HTR-8/SVneo (cell line): ENCODE data around the gene STT3B.

Source experiments
- DNase-seq: peaks from one replicate; pipeline ENCODE4 v3.0.0; 2011; ENCODE audit warnings: low spot score, mixed read lengths; ENCODE audit not compliant: insufficient read length
- FAIRE-seq: peaks from 2 replicates; lab custom pipeline; 2011; peaks lifted over from hg19 to GRCh38; lab: Jason Lieb, UNC

The STT3B gene

DNA sequence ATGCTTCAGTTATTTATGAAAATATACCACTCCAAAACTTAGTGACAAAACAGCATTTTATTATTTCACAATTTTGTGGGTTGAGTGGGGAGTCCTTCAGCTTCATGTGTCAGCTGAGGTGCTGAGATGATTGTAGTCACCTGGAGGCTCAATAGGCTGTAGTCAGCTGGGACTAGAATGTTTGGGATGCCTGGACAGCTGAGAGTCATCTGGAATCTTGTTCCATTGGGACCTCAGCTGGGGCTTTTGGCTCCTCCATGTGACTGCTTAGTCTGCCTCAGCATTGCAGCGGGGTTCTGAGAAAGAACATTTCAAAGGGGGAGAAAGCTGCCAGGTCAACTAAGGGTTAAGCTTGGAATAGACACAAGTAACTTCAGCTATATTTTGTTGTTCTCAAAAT is 13.4 kb downstream of the STT3B start:
- FAIRE-seq: no peak

GRCh38 chr3:31546725-31547124 is 14.0 kb downstream of the STT3B start:
- no peak for FAIRE-seq
- DNase-seq: no peak

More for the DNA sequence above, 13.4 kb downstream of the STT3B start:
- no peak for DNase-seq

- peak; percentile 23 for DNase-seq
- no peak for FAIRE-seq
These were observed 17.9 kb downstream of the STT3B start for GRCh38 chr3:31550452-31551251.

- DNase-seq: no peak
- FAIRE-seq: no peak
These were observed 18.9 kb downstream of the STT3B start for GRCh38 chr3:31551646-31552045.

DNA sequence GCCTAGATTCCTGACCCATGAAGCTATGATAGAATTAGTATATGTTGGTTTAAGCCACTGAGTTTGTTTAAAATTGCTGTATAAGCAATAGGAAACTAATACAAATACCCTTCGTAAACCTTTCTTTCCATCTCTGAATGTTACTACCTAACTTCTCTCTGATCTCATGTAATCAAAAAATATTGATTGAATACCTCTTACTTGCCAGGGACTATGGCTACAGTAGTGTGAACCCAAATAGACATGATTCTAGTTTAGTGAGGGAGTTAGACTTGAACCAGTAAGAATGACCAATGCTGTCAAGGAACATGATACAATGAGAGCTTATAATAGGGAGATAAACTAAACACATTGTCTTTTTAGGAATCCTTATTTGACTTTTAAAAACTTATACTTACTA is 19.4 kb downstream of the STT3B start:
- DNase-seq (no peak), FAIRE-seq (no peak)

DNA sequence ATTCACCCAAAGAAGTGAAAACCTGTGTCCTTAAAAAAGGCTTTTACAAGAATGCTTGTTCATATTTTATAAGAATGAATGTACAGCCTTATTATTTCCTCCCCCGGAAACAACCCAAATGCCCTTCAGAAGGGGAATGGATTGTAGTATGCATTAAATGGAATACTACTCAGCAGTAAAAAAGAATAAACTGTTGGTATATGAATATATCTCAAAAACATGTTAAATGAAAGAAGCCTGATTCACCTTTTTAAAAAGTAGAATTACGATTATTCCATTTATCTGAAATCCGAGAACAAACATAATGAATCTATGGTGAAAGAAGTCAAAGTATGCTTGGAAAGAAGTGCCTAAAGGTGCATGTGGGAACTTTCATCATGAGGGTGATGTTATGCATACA is 20.5 kb downstream of the STT3B start:
- FAIRE-seq (no peak), DNase-seq (no peak)

GRCh38 chr3:31555204-31555603 is 22.5 kb downstream of the STT3B start:
- FAIRE-seq (no peak), DNase-seq (no peak)

GRCh38 chr3:31559872-31560534 is 27.3 kb downstream of the STT3B start:
- FAIRE-seq: no peak
- DNase-seq: no peak

- FAIRE-seq (no peak), DNase-seq (no peak)
These were observed 29.2 kb downstream of the STT3B start for GRCh38 chr3:31561891-31562290.

DNA sequence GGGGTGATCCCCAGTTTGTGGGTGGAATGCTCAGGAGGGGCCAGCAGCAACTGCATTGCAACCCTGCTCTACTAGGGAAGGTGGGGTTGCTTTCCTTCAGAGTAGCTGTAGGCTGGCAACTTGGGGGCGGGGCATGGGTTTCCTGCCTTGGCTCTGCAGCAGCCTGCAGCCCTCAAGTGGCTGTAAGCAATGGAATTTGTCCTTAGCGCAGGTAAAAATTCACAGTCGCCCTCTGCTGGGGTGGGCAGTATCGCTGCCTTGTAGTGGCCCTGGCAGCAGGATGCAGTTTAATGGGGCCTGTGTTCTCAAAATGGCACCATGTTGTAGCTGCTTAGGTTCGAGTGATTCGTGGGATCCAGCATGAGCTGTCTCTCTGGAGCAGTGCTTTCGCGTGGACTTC is 29.8 kb downstream of the STT3B start:
- no peak for DNase-seq
- FAIRE-seq: no peak

DNA sequence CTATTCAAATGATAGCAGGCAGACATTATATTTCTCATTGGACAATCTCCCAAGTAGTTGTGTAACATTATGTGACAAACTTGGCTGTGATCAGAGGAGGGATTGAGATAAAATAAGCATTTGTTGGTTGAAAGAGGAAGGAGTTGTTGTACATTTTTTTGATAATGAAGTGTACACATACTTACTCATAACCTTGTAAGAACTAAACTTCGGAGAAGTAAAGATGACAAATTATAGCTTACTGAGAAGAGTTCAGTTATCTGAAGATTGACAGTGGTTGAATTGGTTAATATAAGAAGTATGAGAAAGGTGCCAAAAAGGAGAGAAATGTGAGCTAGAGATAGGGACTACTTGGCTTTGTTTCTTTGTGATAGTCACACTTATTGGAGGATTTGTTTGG is 32.6 kb downstream of the STT3B start:
- no peak for FAIRE-seq

GRCh38 chr3:31567036-31567435 is 34.3 kb downstream of the STT3B start:
- FAIRE-seq (no peak), DNase-seq (no peak)

More for the DNA sequence above, 32.6 kb downstream of the STT3B start:
- DNase-seq: no peak

DNA sequence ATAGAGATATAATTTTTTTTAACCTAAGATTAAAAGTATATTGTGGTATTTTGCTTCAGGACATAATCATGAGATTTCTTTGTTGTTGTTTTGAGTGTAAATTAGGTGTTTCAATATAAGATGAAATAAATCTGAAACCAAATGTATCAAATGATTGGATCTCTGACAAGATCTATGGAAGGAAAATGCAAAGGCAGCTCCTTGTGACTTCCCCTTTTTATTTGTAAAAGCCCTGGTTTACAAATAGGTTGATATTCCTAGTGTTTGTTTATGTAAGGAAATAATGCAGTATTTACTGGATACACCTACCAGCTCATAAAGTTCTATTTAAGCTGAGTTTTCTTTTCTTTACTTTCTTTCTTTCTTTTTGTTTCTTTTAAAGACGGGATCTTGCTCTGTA is 35.9 kb downstream of the STT3B start:
- DNase-seq: no peak
- no peak for FAIRE-seq

DNA sequence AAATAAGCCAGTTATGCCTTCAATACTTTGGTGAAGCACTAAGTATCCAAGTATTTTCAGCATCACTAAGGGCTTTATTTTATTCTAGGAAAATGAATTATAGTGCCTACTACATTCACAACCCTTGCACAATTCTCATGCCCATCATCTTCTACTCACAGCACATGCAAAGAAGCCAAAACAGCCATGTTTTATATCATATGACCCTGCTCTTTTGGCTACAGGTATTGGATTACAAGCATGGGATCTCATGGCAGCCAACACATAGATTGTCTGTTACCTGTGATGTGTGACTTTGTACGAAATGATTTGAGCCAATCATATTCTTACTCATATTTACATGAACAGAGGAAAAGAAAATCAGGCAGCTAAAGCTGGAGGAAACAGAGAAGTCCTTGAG is 38.6 kb downstream of the STT3B start:
- DNase-seq: no peak
- FAIRE-seq: no peak

- FAIRE-seq: no peak
- DNase-seq: no peak
These were observed 39.7 kb downstream of the STT3B start for GRCh38 chr3:31572236-31573004.

- DNase-seq (no peak), FAIRE-seq (no peak)
These were observed 40.5 kb downstream of the STT3B start for GRCh38 chr3:31573036-31573779.

- DNase-seq (no peak), FAIRE-seq (no peak)
These were observed 42.7 kb downstream of the STT3B start for GRCh38 chr3:31575448-31575847.

GRCh38 chr3:31576521-31576920 is 43.8 kb downstream of the STT3B start:
- FAIRE-seq (no peak), DNase-seq (no peak)

GRCh38 chr3:31577232-31577631 is 44.5 kb downstream of the STT3B start:
- no peak for DNase-seq
- FAIRE-seq: no peak

DNA sequence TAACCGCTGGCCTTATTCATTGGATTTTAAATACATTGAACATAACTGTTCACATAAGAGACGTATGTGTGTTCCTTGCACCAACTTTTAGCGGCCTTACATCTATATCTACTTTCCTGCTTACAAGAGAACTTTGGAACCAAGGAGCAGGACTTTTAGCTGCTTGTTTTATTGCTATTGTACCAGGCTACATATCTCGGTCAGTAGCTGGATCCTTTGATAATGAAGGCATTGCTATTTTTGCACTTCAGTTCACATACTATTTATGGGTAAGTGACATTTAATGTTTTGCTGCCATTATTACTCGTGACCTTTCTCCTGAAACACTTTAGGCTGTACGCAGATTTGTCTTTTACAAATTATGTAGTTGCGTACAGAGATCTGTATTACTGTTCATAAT is 47.1 kb downstream of the STT3B start:
- DNase-seq (no peak), FAIRE-seq (no peak)
